Activated T-cell treated with anti-CD3 and anti-CD28 coated beads, Interleukin-2, amount 50 U/mL, for 4 hours (primary cell): ENCODE data around the gene FSTL1. TPM values are rescaled to one million over a fixed set of nuclear protein-coding genes. Genes with fewer than 3 reads are reported as not detected.
A peak's percentile ranks its signal among the peaks of the same experiment; 100 is the strongest.

Source experiments
- ATAC-seq, 2 donors: fragments of 200-7000 bp; cut with Tn5 transposase; one replicate each; pipeline ENCODE4 v1.10.0; 2021
- DNase-seq: peaks from one replicate; pipeline ENCODE4 v3.0.0-alpha.2; 2020
- H3K27me3 Mint-ChIP-seq: one replicate; pipeline ENCODE4 v1.8.0; 2021; ENCODE audit warnings: low read depth, mixed read lengths
- H3K36me3 Mint-ChIP-seq: one replicate; pipeline ENCODE4 v1.8.0; 2022; ENCODE audit warnings: mixed read lengths; ENCODE audit not compliant: insufficient read depth
- H3K4me1 Mint-ChIP-seq: one replicate; pipeline ENCODE4 v1.8.0; 2021; ENCODE audit warnings: low read depth, mixed read lengths
- H3K4me3 Mint-ChIP-seq: one replicate; pipeline ENCODE4 v1.8.0; 2021; ENCODE audit warnings: mild to moderate bottlenecking, moderate library complexity, mixed read lengths
- H3K9me3 Mint-ChIP-seq: one replicate; pipeline ENCODE4 v1.8.0; 2021; ENCODE audit warnings: mixed read lengths
- total RNA-seq, 3 donors: library from RNA; stranded (reverse); gene quantifications; one replicate each; pipeline ENCODE4 v1.2.1, GENCODE V29; 2021

Gene FSTL1
- total RNA-seq, 3 donors from 2014 or later: 0.58 to 1.2 (median 0.91) TPM

DNA sequence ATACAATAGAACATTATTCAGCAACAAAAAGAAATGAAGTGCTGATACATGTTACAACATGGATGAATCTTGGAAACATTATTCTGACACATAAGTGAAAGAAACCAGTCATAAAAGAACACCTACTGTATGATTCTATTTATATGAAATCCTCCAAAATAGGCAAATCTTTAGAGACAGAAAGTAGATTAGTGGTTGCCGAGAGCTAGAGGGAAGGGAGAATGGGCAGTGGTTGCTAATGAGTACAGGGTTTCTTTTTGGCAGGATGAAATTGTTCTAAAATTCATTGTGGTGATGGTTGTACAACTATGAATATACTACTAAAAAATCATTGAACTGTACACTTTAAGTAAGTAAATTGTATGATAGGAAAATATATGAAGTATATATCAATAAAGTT lies 95.3 kb downstream of the FSTL1 start:
- Mint-ChIP-seq H3K4me1 (no peaks in the 10 kb centered on the region), H3K9me3 (no peaks in the 10 kb centered on the region), H3K36me3 (no peaks in the 10 kb centered on the region), H3K4me3 (no peak overlapping the region), H3K27me3 (peaks cover 17% of the 10 kb centered on the region)
- no peak for DNase-seq
- no peak for ATAC-seq

GRCh38 chr3:120353463-120353862 lies 97.3 kb downstream of the FSTL1 start:
- DNase-seq: no peak
- no peaks in the 10 kb centered on the region for H3K9me3 Mint-ChIP-seq
- no peaks in the 10 kb centered on the region for H3K36me3 Mint-ChIP-seq
- no peak overlapping the region for H3K4me3 Mint-ChIP-seq
- ATAC-seq: no peak
- H3K27me3 Mint-ChIP-seq: peaks cover 14% of the 10 kb centered on the region
- H3K4me1 Mint-ChIP-seq: peaks cover 10% of the 10 kb centered on the region

DNA sequence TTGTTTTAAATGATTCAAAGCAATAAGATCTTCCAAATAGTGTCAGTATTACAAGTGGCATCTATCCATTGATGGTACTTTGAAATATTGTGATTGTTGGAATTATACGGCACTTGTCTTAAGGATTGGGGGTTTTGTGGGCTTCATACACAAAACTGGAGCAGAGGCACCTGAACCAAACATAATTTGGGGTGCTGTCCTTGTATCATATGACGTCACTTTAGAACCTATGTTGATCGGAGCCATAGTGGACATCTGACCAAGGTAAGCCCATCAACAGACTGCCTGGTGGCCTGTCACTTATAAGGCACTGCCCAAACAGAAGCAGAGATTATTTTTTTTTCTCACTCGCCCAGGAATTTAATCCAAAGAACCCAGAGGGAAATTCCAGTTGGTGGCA lies 98.8 kb downstream of the FSTL1 start:
- Mint-ChIP-seq H3K4me3 (no peak overlapping the region), H3K36me3 (peaks cover 2% of the 10 kb centered on the region), H3K27me3 (peaks cover 12% of the 10 kb centered on the region), H3K9me3 (no peaks in the 10 kb centered on the region), H3K4me1 (peaks cover 21% of the 10 kb centered on the region)
- DNase-seq (no peak), ATAC-seq (no peak)

DNA sequence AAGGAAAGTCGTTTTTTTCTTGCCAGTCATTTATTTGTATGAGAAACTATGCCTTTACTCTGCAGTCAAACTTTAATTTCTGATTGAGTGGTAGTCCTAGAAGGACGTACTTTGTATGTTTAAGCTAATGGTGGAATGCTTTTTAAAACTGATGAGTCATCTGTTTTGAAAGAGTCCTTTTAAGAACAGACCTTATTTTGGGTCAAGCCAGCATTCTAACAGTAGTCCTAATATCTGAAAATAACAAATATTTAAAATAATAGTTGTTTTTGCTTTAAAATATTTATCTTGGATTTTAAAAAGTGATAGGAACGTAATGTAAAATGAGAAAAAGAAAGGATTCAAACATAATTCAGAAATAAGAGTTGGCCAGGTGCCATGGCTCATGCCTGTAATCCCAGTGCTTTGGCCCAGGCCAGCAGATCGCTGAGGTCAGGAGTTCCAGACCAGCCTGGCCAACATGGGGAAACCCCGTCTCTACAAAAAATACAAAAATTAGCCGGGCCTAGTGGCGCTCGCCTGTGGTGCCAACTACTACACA lies 100.3 kb downstream of the FSTL1 start:
- ATAC-seq (no peak), DNase-seq (no peak)
- Mint-ChIP-seq H3K9me3 (no peaks in the 10 kb centered on the region), H3K27me3 (peaks cover 12% of the 10 kb centered on the region), H3K36me3 (peaks cover 10% of the 10 kb centered on the region), H3K4me1 (peaks cover 37% of the 10 kb centered on the region), H3K4me3 (peak overlapping the region; percentile 91)

- ATAC-seq (no peak), DNase-seq (no peak)
- Mint-ChIP-seq H3K27me3 (peaks cover 7% of the 10 kb centered on the region), H3K36me3 (peaks cover 13% of the 10 kb centered on the region), H3K9me3 (no peaks in the 10 kb centered on the region), H3K4me3 (peak overlapping the region; percentile 91), H3K4me1 (peaks cover 44% of the 10 kb centered on the region)
These were observed 101.0 kb downstream of the FSTL1 start for GRCh38 chr3:120349855-120350125.

DNA sequence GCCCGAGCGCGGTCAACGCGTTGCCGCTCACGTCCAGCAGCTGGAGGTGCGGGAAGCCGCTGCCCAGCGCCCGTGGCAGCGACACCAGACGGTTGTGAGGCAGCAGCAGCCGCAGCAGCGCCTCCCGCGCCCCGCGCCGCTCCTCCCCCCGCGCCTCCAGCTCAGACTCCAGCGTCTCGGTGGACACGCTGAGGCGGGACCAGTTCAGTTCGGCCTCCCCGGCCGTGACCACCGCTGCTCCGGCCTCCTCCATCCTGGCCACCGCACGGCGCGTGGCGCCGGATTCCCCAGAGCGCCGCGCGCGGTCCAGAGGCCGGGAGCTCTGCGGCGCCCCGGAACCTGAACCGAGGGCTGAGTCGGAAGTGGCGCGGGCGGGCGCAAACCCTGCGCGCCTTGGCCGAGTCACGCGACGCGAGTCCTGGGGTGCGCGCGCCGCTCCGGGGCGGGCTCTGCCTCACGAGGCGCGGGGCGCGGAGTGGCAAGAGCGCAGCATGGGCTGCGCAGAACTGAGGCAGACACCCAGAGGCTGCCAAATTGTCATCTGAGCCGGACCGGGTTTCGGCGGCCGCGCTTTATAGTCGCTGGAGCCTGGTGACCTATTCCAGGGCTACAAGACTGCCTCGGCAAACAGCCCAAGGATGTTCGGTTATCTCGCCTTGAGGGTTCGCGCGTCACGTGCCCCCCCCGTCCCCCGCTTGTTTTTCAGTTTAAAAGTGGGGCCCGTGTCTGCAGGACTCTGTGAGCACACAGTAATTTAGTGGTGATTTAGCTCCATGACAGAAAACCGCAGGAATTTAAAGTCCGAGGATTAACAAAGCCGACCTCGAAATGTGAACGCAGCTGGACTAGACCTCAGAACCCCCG lies 101.6 kb downstream of the FSTL1 start, which contains the start of gene LRRC58:
Gene LRRC58 (minus strand): TSS at position 364 of the 864 bp plus-strand sequence. CDS start 111 bp downstream, at position 253.
- peaks cover 49% of the 10 kb centered on the region for H3K4me1 Mint-ChIP-seq
- no peaks in the 10 kb centered on the region for H3K9me3 Mint-ChIP-seq
- peak within 1 kb of the TSS; percentile 91 for H3K4me3 Mint-ChIP-seq
- ATAC-seq: peak; percentile 92 to 93
- DNase-seq: peak; percentile 82
- H3K27me3 Mint-ChIP-seq: peaks cover 4% of the 10 kb centered on the region
- peaks cover 13% of the 10 kb centered on the region for H3K36me3 Mint-ChIP-seq

- ATAC-seq: peak; percentile 49 to 60
- Mint-ChIP-seq H3K36me3 (peaks cover 15% of the 10 kb centered on the region), H3K27me3 (no peaks in the 10 kb centered on the region), H3K4me1 (peaks cover 57% of the 10 kb centered on the region), H3K9me3 (no peaks in the 10 kb centered on the region), H3K4me3 (peak overlapping the region; percentile 91)
- peak; percentile 41 for DNase-seq
These were observed 102.5 kb downstream of the FSTL1 start for GRCh38 chr3:120348065-120348990.

- Mint-ChIP-seq H3K4me3 (peak overlapping the region; percentile 43), H3K27me3 (no peaks in the 10 kb centered on the region), H3K36me3 (peaks cover 33% of the 10 kb centered on the region), H3K4me1 (peaks cover 62% of the 10 kb centered on the region), H3K9me3 (peaks cover 4% of the 10 kb centered on the region)
- DNase-seq: no peak
- ATAC-seq: peak; percentile 32 to 44
These were observed 106.4 kb downstream of the FSTL1 start for GRCh38 chr3:120344349-120344748.

Other genes with a start within 250 kb of the FSTL1 start
- gene GPR156, start 165.8 kb downstream of the FSTL1 start, total RNA-seq: under 1 TPM; 0.10 to 0.38 (median 0.16) TPM
- gene LRRC58, start 101.6 kb downstream of the FSTL1 start, total RNA-seq: 10 to 100 TPM; 39.1 to 44.3 (median 39.9) TPM
- gene NDUFB4, start 145.3 kb upstream of the FSTL1 start, total RNA-seq: 100 to 1,000 TPM in 2 of 3 donors, 10 to 100 TPM in 1; 93.2 to 108 (median 104) TPM
- under 1 TPM; 0.38 to 0.90 (median 0.49) TPM for gene HGD, start 231.2 kb upstream of the FSTL1 start, total RNA-seq